ENCODE data around the gene SET.
A peak's percentile ranks its signal among the peaks of the same experiment; 100 is the strongest.

- peak; percentile 93 for TF ChIP-seq CTCF (conservative IDR thresholded peaks at IDR 0.05; ENCODE audit: low read depth, low read length)
- TF ChIP-seq EZH2 (IDR thresholded peaks at IDR 0.05; ENCODE audit: borderline replicate concordance, low read depth, low read length, poor library complexity, severe bottlenecking): no peak
Observed at GRCh38 chr9:128733256-128733655, 44.2 kb downstream of the SET start.

Measured in A673 (cell line).